ENCODE measurements around the gene HOXC5. TPM values are rescaled to one million over a fixed set of nuclear protein-coding genes. Genes with fewer than 3 reads are reported as not detected.

Gene HOXC5
- total RNA-seq, 1 experiment from 2014 or later, result 1.1 TPM

DNA sequence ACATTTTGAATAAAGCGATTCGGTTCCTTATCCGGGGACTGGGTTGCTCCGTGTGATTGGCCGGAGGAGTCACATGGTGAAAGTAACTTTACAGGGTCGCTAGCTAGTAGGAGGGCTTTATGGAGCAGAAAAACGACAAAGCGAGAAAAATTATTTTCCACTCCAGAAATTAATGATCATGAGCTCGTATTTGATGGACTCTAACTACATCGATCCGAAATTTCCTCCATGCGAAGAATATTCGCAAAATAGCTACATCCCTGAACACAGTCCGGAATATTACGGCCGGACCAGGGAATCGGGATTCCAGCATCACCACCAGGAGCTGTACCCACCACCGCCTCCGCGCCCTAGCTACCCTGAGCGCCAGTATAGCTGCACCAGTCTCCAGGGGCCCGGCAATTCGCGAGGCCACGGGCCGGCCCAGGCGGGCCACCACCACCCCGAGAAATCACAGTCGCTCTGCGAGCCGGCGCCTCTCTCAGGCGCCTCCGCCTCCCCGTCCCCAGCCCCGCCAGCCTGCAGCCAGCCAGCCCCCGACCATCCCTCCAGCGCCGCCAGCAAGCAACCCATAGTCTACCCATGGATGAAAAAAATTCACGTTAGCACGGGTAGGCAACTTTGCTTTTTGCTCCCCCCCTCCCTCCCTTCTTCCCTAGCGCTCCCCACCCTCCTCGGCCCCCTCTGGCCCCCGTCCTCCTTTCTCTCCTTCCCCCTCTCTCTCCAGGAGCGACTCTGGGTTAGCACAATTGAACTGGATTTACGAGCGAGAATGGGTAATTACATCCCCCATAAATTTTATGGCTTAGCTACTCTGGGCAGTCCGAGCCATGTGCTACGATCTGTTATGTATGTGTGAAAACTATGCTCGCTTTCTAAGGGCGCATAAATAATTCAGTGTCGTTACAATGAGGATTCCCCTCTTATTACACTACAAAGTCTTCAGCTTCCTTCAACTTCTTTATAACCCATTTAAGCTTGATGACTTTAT, 21.2 kb downstream of the HOXC5 start, which contains the start of gene HOXC4:
Gene HOXC4, plus strand, starts transcription at position 85 of the 991 bp plus-strand sequence. Its CDS starts 88 bp downstream, at position 173.
- H3K36me3 ChIP-seq (ENCODE audit: control insufficient read depth in 1 of 2, insufficient read depth in 2 of 2, low read length in 2 of 2), result no peaks in the 10 kb centered on the region
- H3K9me2 ChIP-seq (ENCODE audit: insufficient read depth), result no peaks in the 10 kb centered on the region
- H3K4me3 ChIP-seq (replicated peaks in 1 of 2; ENCODE audit: low read depth in 1 of 2, low read length in 2 of 2), result no peak within 1 kb of the TSS
- no peak within 1 kb of the TSS for H3K9ac ChIP-seq (ENCODE audit: low read length)
- intact Hi-C loops (cut with micrococcal nuclease), result no loop called here
- POLR2A ChIA-PET, result interaction anchor here (0.9 kb wide), 1 partner anchor 37 kb away, joined by 3 read pairs; no protein-coding TSS in a partner anchor
- H2AFZ ChIP-seq (ENCODE audit: low read depth, low read length, poor library complexity, severe bottlenecking), result no peak within 1 kb of the TSS
- TF ChIP-seq SRF (IDR thresholded peaks at IDR 0.05; ENCODE audit: low read depth), result no peak
- RAD21 ChIA-PET (ENCODE audit: low non-redundant PET in 1 of 2, low total read pairs in 2 of 2, uncharacterized antibody in 2 of 2, unreplicated experiment in 2 of 2), result interaction anchor here in 1 of 2 experiments (0.6 kb wide), 1 partner anchor 297 kb away, joined by 8 read pairs; no protein-coding TSS in a partner anchor
- H3K27ac ChIP-seq (ENCODE audit: low read depth, low read length), result no peak within 1 kb of the TSS
- DNase-seq (ENCODE audit: low read depth, low spot score) (no peak), ATAC-seq (no peak)
- H3K79me2 ChIP-seq (ENCODE audit: insufficient read depth, low read length), result no peaks in the 10 kb centered on the region
- H3K4me2 ChIP-seq (ENCODE audit: low read length), result no peak within 1 kb of the TSS
- no peaks in the 10 kb centered on the region for H3K9me3 ChIP-seq (ENCODE audit: control insufficient read depth in 1 of 2, insufficient read depth in 1 of 2, low read depth in 1 of 2, low read length in 2 of 2)
- no peaks in the 10 kb centered on the region for H4K20me1 ChIP-seq (ENCODE audit: insufficient read depth)
- no peaks in the 10 kb centered on the region for H3K4me1 ChIP-seq (ENCODE audit: control insufficient read depth in 1 of 2, insufficient read depth in 2 of 2, low read length in 2 of 2)
- H3K27me3 ChIP-seq (ENCODE audit: insufficient read depth, low read length), result no peaks in the 10 kb centered on the region
- CTCF ChIA-PET, result no interaction called here
- no TSS peak for BruUV-seq (replicated peaks)

- H3K4me2 ChIP-seq (ENCODE audit: low read length), result no peak overlapping the region
- no peak for TF ChIP-seq REST (IDR thresholded peaks at IDR 0.05; ENCODE audit: low read depth)
- TF ChIP-seq POLR2A (IDR thresholded peaks at IDR 0.05; ENCODE audit: borderline replicate concordance, extremely low read depth, insufficient read depth, insufficient read length), result no peak
- no peak for TF ChIP-seq JUND (IDR thresholded peaks at IDR 0.05)
- no peak for TF ChIP-seq RAD21 (IDR thresholded peaks at IDR 0.05; ENCODE audit: low read depth)
- TF ChIP-seq, protein P1, sequence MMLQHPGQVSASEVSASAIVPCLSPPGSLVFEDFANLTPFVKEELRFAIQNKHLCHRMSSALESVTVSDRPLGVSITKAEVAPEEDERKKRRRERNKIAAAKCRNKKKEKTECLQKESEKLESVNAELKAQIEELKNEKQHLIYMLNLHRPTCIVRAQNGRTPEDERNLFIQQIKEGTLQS (IDR thresholded peaks at IDR 0.05), result no peak
- TF ChIP-seq, protein P2, sequence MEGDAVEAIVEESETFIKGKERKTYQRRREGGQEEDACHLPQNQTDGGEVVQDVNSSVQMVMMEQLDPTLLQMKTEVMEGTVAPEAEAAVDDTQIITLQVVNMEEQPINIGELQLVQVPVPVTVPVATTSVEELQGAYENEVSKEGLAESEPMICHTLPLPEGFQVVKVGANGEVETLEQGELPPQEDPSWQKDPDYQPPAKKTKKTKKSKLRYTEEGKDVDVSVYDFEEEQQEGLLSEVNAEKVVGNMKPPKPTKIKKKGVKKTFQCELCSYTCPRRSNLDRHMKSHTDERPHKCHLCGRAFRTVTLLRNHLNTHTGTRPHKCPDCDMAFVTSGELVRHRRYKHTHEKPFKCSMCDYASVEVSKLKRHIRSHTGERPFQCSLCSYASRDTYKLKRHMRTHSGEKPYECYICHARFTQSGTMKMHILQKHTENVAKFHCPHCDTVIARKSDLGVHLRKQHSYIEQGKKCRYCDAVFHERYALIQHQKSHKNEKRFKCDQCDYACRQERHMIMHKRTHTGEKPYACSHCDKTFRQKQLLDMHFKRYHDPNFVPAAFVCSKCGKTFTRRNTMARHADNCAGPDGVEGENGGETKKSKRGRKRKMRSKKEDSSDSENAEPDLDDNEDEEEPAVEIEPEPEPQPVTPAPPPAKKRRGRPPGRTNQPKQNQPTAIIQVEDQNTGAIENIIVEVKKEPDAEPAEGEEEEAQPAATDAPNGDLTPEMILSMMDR (IDR thresholded peaks at IDR 0.05 in 2 of 3, conservative IDR thresholded peaks at IDR 0.05 in 1 of 3; ENCODE audit: borderline replicate concordance in 1 of 3, insufficient read depth in 1 of 3, low read depth in 2 of 3, low read length in 2 of 3), result no peak
- TF ChIP-seq, protein P3, sequence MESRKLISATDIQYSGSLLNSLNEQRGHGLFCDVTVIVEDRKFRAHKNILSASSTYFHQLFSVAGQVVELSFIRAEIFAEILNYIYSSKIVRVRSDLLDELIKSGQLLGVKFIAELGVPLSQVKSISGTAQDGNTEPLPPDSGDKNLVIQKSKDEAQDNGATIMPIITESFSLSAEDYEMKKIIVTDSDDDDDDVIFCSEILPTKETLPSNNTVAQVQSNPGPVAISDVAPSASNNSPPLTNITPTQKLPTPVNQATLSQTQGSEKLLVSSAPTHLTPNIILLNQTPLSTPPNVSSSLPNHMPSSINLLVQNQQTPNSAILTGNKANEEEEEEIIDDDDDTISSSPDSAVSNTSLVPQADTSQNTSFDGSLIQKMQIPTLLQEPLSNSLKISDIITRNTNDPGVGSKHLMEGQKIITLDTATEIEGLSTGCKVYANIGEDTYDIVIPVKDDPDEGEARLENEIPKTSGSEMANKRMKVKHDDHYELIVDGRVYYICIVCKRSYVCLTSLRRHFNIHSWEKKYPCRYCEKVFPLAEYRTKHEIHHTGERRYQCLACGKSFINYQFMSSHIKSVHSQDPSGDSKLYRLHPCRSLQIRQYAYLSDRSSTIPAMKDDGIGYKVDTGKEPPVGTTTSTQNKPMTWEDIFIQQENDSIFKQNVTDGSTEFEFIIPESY (IDR thresholded peaks at IDR 0.05; ENCODE audit: extremely low read depth, insufficient replicate concordance, low read length), result no peak
These were observed 21.9 kb downstream of the HOXC5 start for GRCh38 chr12:54054742-54055194.

More at GRCh38 chr12:54054742-54055194, 21.9 kb downstream of the HOXC5 start:
- ATAC-seq, result no peak
- no peak for DNase-seq (ENCODE audit: low read depth, low spot score)
- CTCF ChIA-PET, result interaction anchor here (1.0 kb wide), 1 partner anchor 22 kb away, joined by 6 read pairs; no protein-coding TSS in a partner anchor
- POLR2A ChIA-PET, result interaction anchor here (0.9 kb wide), 1 partner anchor 38 kb away, joined by 3 read pairs; no protein-coding TSS in a partner anchor
- Histone ChIP-seq H4K20me1 (ENCODE audit: insufficient read depth) (no peaks in the 10 kb centered on the region), H3K9me2 (ENCODE audit: insufficient read depth) (no peaks in the 10 kb centered on the region), H3K27ac (ENCODE audit: low read depth, low read length) (no peak overlapping the region), H2AFZ (ENCODE audit: low read depth, low read length, poor library complexity, severe bottlenecking) (no peak overlapping the region), H3K27me3 (ENCODE audit: insufficient read depth, low read length) (peaks cover 1% of the 10 kb centered on the region; the same call in 1 of the 2 replicates), H3K4me3 (replicated peaks in 1 of 2; ENCODE audit: low read depth in 1 of 2, low read length in 2 of 2) (no peak overlapping the region), H3K79me2 (ENCODE audit: insufficient read depth, low read length) (no peaks in the 10 kb centered on the region), H3K4me1 (ENCODE audit: control insufficient read depth in 1 of 2, insufficient read depth in 2 of 2, low read length in 2 of 2) (no peaks in the 10 kb centered on the region), H3K9ac (ENCODE audit: low read length) (no peak overlapping the region), H3K36me3 (ENCODE audit: control insufficient read depth in 1 of 2, insufficient read depth in 2 of 2, low read length in 2 of 2) (no peaks in the 10 kb centered on the region), H3K9me3 (ENCODE audit: control insufficient read depth in 1 of 2, insufficient read depth in 1 of 2, low read depth in 1 of 2, low read length in 2 of 2) (no peaks in the 10 kb centered on the region)
- RAD21 ChIA-PET (ENCODE audit: low non-redundant PET in 1 of 2, low total read pairs in 2 of 2, uncharacterized antibody in 2 of 2, unreplicated experiment in 2 of 2), result interaction anchor here in 1 of 2 experiments (0.6 kb wide), 1 partner anchor 298 kb away, joined by 8 read pairs; no protein-coding TSS in a partner anchor
- intact Hi-C loops (cut with micrococcal nuclease), result no loop called here
- no TSS peak for BruUV-seq (replicated peaks)

All from HCT116 (cell line).